Upper lobe of left lung (tissue), 6 donors: Measurements from ENCODE around the gene AMPD1. TPM values are rescaled to one million over a fixed set of nuclear protein-coding genes. Genes with fewer than 3 reads are reported as not detected.

Source experiments
- ATAC-seq, 2 donors: fragments of 200-7000 bp; cut with Tn5 transposase; one replicate each; pipeline ENCODE4 v1.9.1; 2022; ENCODE audit warnings: mild to moderate bottlenecking in 2 of 2, moderate library complexity in 2 of 2; ENCODE audit not compliant: low FRiP score in 2 of 2
- DNase-seq, 2 donors: peaks; one replicate each; pipeline ENCODE4 v3.0.0-alpha.2; 2019 to 2020
- H3K27ac ChIP-seq, 4 donors: fragments of 200-600 bp; sonication (generic); one replicate each; pipeline ENCODE4 v1.5.1; 2016 to 2019
- H3K27me3 ChIP-seq, 4 donors: fragments of 200-600 bp; sonication (generic); one replicate each; pipeline ENCODE4 v1.5.1; 2017 to 2019
- H3K36me3 ChIP-seq, 4 donors: fragments of 200-600 bp; sonication (generic); one replicate each; pipeline ENCODE4 v1.5.1; 2016 to 2019
- H3K4me1 ChIP-seq, 4 donors: fragments of 200-600 bp; sonication (generic); one replicate each; pipeline ENCODE4 v1.5.1; 2018 to 2019
- H3K4me3 ChIP-seq, 4 donors: fragments of 200-600 bp; sonication (generic); one replicate each; pipeline ENCODE4 v1.5.1; 2017 to 2019; ENCODE audit warnings: mild to moderate bottlenecking in 2 of 4, moderate library complexity in 1 of 4
- H3K9me3 ChIP-seq, 4 donors: fragments of 200-600 bp; sonication (generic); one replicate each; pipeline ENCODE4 v1.5.1; 2018 to 2019
- EP300 ChIP-seq, 4 donors: sonication (generic); formaldehyde crosslinking; IDR thresholded peaks; one replicate each; pipeline ENCODE4 v1.5.1; 2017; ENCODE audit warnings: antibody characterized with exemption in 4 of 4, control low read depth in 2 of 4
- POLR2A ChIP-seq, 4 donors: fragments of 450-650 bp; IDR thresholded peaks; one replicate each; pipeline ENCODE4 v1.5.1; 2016 to 2017; ENCODE audit warnings: antibody characterized with exemption in 4 of 4, mild to moderate bottlenecking in 2 of 4
- POLR2AphosphoS5 ChIP-seq, 2 donors: sonication (generic); formaldehyde crosslinking; IDR thresholded peaks; one replicate each; pipeline ENCODE4 v1.5.1; 2017; ENCODE audit warnings: antibody characterized with exemption in 2 of 2
- WGBS, 2 donors: methylation state at CpG; one replicate each; pipeline ENCODE4 v1.1.5; 2017 to 2018; 5-methylcytosine and 5-hydroxymethylcytosine counted together
- total RNA-seq, 6 donors: library from RNA; depleted of rRNA in 4 of 6; stranded (reverse); fragments of >200 nt in 4 of 6; gene quantifications; one replicate each; pipeline versions ENCODE4 v1.1.0 to v1.2.1, GENCODE V29; 2016 to 2021
- TF ChIP-seq, protein P1 (sequence below), 6 experiments: fragments of 450-650 bp in 4 of 6; fragments of 200-600 bp in 2 of 6; sonication (generic) in 2 of 6; IDR thresholded peaks; one replicate each; pipeline ENCODE4 v1.5.1; 2016 to 2019; ENCODE audit warnings: antibody characterized with exemption in 6 of 6
- donor health status: DM: no; HTN: no; CAD: no; lungs with moderate emphysema.
- donor health status: DM: no; HTN: yes; CAD: no; lungs with severe emphysema.

AMPD1 gene
- total RNA-seq, 6 donors from 2014 or later = 0.26 to 0.77 (median 0.30) TPM; not detected in 3

DNA sequence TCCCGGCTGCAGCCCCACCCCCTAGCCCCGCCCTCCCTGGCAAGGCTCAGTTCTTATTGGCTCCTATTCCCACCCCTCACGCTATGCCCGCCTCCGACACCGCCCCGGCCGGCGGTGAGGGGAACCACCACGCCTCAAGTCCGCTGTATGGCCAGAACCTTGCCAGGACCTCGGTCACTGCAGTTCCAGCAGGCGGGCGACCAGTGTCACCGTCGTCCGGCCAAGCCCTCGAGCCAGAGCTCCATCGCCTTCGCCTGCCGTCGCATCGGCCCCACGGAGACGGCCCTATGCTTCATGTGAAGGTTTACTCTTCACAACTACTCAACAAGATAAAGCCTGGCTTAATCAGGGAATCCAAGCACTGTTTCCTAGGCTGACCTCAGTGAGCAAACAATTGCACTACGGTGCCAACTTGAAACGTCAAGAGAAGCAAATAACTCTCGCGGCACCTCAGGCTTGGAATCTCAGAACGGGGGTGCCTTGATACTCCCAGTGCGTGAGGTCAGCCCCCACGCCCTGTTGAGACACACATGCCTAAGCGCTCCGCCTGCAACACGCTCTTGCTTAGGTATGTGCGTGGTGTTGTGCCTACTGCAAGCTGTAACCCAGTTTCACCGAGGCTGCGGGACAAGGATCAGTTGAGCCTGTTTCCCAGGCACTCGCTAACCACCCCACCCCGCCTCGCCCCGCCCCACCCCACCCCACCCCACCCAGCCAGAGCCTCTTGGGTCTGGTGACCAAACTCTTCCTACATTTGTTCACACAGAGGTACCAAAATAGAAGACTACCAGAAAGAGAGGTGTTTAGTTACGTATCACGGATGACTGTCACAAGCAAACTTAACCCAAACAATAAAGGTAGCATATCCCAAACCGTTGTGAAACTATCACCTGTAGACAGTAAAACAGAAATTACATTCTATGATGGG lies 25.0 kb downstream of the AMPD1 start:
- 4 to 10% methylated on average over 14 to 44 of the region's 45 CpGs for WGBS, 2 donors
- Histone ChIP-seq H3K36me3 (no peaks in the 10 kb centered on the region), H3K4me3 (peak overlapping the region; percentile 38 to 86 (median 69)), H3K9me3 (no peaks in the 10 kb centered on the region), H3K27me3 (no peaks in the 10 kb centered on the region), H3K4me1 (peaks cover 0 to 21% (median 8%) of the 10 kb centered on the region in 4 donors), H3K27ac (peak overlapping the region; percentile 81 to 90 (median 84))
- TF ChIP-seq POLR2AphosphoS5 (IDR thresholded peaks at IDR 0.05) (peak in 1 of 2 donors; percentile 81), EP300 (IDR thresholded peaks at IDR 0.05) (no peak), POLR2A (IDR thresholded peaks at IDR 0.05) (peak in 3 of 4 donors; percentile 46 to 82 (median 80))
- TF ChIP-seq, protein P1, sequence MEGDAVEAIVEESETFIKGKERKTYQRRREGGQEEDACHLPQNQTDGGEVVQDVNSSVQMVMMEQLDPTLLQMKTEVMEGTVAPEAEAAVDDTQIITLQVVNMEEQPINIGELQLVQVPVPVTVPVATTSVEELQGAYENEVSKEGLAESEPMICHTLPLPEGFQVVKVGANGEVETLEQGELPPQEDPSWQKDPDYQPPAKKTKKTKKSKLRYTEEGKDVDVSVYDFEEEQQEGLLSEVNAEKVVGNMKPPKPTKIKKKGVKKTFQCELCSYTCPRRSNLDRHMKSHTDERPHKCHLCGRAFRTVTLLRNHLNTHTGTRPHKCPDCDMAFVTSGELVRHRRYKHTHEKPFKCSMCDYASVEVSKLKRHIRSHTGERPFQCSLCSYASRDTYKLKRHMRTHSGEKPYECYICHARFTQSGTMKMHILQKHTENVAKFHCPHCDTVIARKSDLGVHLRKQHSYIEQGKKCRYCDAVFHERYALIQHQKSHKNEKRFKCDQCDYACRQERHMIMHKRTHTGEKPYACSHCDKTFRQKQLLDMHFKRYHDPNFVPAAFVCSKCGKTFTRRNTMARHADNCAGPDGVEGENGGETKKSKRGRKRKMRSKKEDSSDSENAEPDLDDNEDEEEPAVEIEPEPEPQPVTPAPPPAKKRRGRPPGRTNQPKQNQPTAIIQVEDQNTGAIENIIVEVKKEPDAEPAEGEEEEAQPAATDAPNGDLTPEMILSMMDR (IDR thresholded peaks at IDR 0.05) = peak; percentile 12 to 50 (median 38)
- ATAC-seq (peak; percentile 99), DNase-seq (peak; percentile 96 to 97)

DNA sequence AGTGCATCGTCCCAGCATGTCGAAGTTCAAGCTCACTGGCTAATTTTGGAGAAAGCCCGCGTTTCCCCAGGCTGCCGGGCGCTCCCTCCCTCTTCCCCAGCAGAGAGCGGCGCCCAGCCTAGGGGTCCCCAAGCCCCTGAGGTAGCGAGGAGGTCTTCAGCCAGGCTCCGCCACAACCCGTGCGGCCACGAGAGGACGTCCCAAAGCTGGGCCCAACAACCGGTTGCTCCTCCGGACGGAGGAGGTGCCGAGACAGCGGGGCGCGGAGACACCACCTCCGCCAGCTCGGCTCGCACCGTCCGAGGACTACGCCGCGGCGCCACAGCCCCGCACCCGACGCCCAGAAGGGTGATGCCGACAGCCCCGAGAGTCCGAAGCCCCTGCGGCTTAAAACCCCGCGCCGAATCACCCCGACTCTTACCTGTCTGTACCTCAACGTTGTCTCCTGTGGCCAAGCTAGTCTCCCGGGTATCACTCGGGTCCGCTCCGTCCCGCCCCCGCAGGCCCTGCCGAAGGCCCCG lies 25.7 kb downstream of the AMPD1 start, which contains the start of gene DENND2C:
DENND2C (minus strand) TSS at position 488 of the 521 bp plus-strand sequence. CDS start 44,065 bp downstream, outside the sequence.
- Histone ChIP-seq H3K27ac (peak within 1 kb of the TSS; percentile 81 to 90 (median 84)), H3K9me3 (no peaks in the 10 kb centered on the region), H3K4me3 (peak within 1 kb of the TSS; percentile 38 to 86 (median 69)), H3K36me3 (no peaks in the 10 kb centered on the region), H3K4me1 (peaks cover 0 to 21% (median 8%) of the 10 kb centered on the region in 4 donors), H3K27me3 (no peaks in the 10 kb centered on the region)
- peak in 1 of 4 donors; percentile 23 for TF ChIP-seq POLR2A (IDR thresholded peaks at IDR 0.05)
- TF ChIP-seq, protein P1 (IDR thresholded peaks at IDR 0.05) = peak in 1 of 6 experiments; percentile 9
- no peak for TF ChIP-seq EP300 (IDR thresholded peaks at IDR 0.05)
- peak; percentile 72 to 84 for ATAC-seq
- 0 to 1% methylated on average over 8 to 38 of the region's 50 CpGs for WGBS, 2 donors
- no peak for DNase-seq

DNA sequence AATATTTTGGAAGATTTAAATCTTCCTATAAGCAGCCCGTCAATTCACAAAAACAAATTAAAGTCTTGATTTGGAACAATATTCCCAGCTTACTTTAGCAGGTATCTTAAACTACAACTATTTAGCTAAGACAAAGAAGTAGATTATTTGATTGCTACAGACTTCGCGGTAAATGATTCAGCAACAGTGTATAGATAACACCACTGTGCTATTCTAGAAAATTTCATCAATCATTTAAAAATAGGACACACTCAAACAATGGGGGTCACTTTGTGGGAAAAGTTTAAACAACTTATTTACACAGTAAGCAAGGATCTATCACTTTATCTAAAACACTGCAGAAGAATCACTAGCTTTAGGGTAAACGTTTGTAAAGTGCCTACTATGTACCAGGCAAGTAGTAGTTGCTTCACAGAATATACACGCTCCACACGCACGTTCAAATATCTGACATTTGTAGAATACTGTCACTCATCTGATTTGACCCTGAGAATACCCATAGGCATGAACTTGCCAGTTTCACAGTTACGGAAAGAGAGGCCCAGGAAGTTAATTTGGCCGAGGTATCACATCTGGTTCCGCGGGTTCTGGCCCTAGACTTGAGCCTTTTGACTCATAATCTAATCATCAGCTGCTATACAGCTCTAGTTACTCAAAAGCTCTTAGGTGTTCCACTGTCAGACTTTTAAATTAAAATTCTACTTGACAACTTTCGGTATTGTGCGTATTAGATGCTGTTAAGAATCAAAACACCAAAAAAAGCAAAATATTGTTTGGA lies 26.4 kb downstream of the AMPD1 start:
- Histone ChIP-seq H3K9me3 (no peaks in the 10 kb centered on the region), H3K27me3 (no peaks in the 10 kb centered on the region), H3K36me3 (no peaks in the 10 kb centered on the region), H3K27ac (peak overlapping the region; percentile 81 to 90 (median 84)), H3K4me3 (peak overlapping the region; percentile 12 to 86 (median 69)), H3K4me1 (peaks cover 0 to 21% (median 8%) of the 10 kb centered on the region in 4 donors)
- TF ChIP-seq, protein P1 (IDR thresholded peaks at IDR 0.05) = no peak
- TF ChIP-seq EP300 (IDR thresholded peaks at IDR 0.05) (no peak), POLR2A (IDR thresholded peaks at IDR 0.05) (no peak), POLR2AphosphoS5 (IDR thresholded peaks at IDR 0.05) (no peak)
- 40 to 48% methylated on average over 13 of the region's 13 CpGs for WGBS, 2 donors
- DNase-seq (no peak), ATAC-seq (peak in 1 of 2 donors; percentile 14)

DNA sequence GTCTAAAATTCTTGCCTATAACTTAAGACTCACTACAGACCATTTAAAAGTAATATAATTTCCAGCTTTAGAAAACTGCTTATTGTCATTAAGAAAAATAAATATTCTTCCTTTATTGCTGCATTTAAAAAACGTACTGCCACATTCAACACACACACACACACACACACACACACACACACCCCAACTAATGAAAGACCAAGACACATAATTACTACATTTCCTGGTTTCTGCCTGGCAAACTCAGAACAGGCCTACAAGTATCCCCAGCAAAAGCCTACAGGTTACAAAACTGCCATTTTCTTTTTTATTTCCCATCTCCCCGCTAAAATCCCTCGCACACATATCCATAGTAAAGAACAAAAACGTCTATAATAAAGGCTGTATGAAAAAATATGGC lies 27.0 kb downstream of the AMPD1 start:
- Histone ChIP-seq H3K4me3 (no peak overlapping the region), H3K4me1 (peaks cover 0 to 21% (median 8%) of the 10 kb centered on the region in 4 donors), H3K9me3 (no peaks in the 10 kb centered on the region), H3K27me3 (no peaks in the 10 kb centered on the region), H3K27ac (peak overlapping the region in 2 of 4 donors; percentile 81 to 90), H3K36me3 (no peaks in the 10 kb centered on the region)
- TF ChIP-seq, protein P1 (IDR thresholded peaks at IDR 0.05) = no peak
- TF ChIP-seq POLR2AphosphoS5 (IDR thresholded peaks at IDR 0.05) (no peak), POLR2A (IDR thresholded peaks at IDR 0.05) (no peak), EP300 (IDR thresholded peaks at IDR 0.05) (no peak)
- DNase-seq = no peak
- no peak for ATAC-seq
- 67 to 75% methylated on average over 4 of the region's 4 CpGs for WGBS, 2 donors
